HepG2 (cell line): ENCODE data around the gene SH3GL2. TPM values are rescaled to one million over a fixed set of nuclear protein-coding genes. Genes with fewer than 3 reads are reported as not detected.

Experiments used
- ATAC-seq: fragments of 200-7000 bp; cut with Tn5 transposase; 3 replicates; pipeline ENCODE4 v1.9.1; 2020; ENCODE audit warnings: mild to moderate bottlenecking, moderate library complexity
- BruUV-seq: library from RNA; stranded (reverse); fragments of 400-500 nt; replicated peaks from 2 replicates; lab custom pipeline; 2021; lab: Mats Ljungman, UMichigan
- CTCF ChIA-PET: fragments of 300-600 bp; formaldehyde crosslinking; extraction: SDS; loops from one replicate; lab custom pipeline; 2021; ENCODE audit warnings: low total read pairs, inconsistent platforms, low intra/inter-chr PET ratio; lab: Yijun Ruan, JAX
- POLR2A ChIA-PET: fragments of 350-600 bp; sonication (Branson Sonifier 250); formaldehyde crosslinking; loops from one replicate; lab custom pipeline; 2020; ENCODE audit warnings: antibody characterized with exemption, inconsistent platforms; lab: Yijun Ruan, JAX
- DNase-seq: peaks from one replicate; pipeline ENCODE4 v3.0.0-alpha.2; 2015; ENCODE audit warnings: low spot score
- FAIRE-seq: peaks from 3 replicates; lab custom pipeline; 2011; peaks lifted over from hg19 to GRCh38; lab: Jason Lieb, UNC
- H2AFZ ChIP-seq: one replicate; pipeline ENCODE4 v1.6.1; 2011; ENCODE audit warnings: low read length, inconsistent platforms
- H3K27ac ChIP-seq: fragments of 300-600 bp; 3 replicates; pipeline ENCODE4 v1.8.0; 2011; ENCODE audit warnings: mixed run types, mild to moderate bottlenecking, mixed read lengths, low read length, inconsistent platforms; ENCODE audit not compliant: insufficient read depth; ENCODE audit errors: extremely low read length
- H3K27me3 ChIP-seq, 2 experiments: fragments of 200-600 bp in 1 of 2; 2 replicates in 1 of 2; 3 replicates in 1 of 2; pipeline versions ENCODE4 v1.6.0 to v1.8.0; 2011; ENCODE audit warnings: low read length in 2 of 2, mild to moderate bottlenecking in 2 of 2, moderate library complexity in 2 of 2, inconsistent platforms in 1 of 2; ENCODE audit not compliant: insufficient read depth in 2 of 2, control insufficient read depth in 1 of 2
- H3K36me3 ChIP-seq, 2 experiments: fragments of 200-600 bp in 1 of 2; replicated peaks in 1 of 2; 2 replicates in 1 of 2; 3 replicates in 1 of 2; pipeline versions ENCODE4 v1.5.1 to v1.8.0; 2011; ENCODE audit warnings: low read length in 2 of 2, inconsistent platforms in 1 of 2; ENCODE audit not compliant: insufficient read depth in 2 of 2, control insufficient read depth in 1 of 2
- H3K4me1 ChIP-seq: 2 replicates; pipeline ENCODE4 v1.5.1; 2012; ENCODE audit warnings: low read length, inconsistent platforms; ENCODE audit not compliant: insufficient read depth
- H3K4me2 ChIP-seq: 2 replicates; pipeline ENCODE4 v1.6.0; 2011; ENCODE audit warnings: low read depth, low read length, inconsistent platforms
- H3K4me3 ChIP-seq, 3 experiments: fragments of 200-600 bp in 1 of 3; sonication (generic), shearing (Covaris generic) in 1 of 3; replicated peaks in 1 of 3; 2 replicates each; pipeline ENCODE4 v1.5.1; 2011 to 2016; ENCODE audit warnings: low read length in 3 of 3, inconsistent platforms in 2 of 3, low read depth in 2 of 3, mild to moderate bottlenecking in 2 of 3, control low read depth in 1 of 3, mixed read lengths in 1 of 3; ENCODE audit not compliant: insufficient read depth in 1 of 3
- H3K79me2 ChIP-seq: one replicate; pipeline ENCODE4 v1.6.1; 2011; ENCODE audit warnings: low read length, inconsistent platforms; ENCODE audit not compliant: insufficient read depth
- H3K9ac ChIP-seq: 2 replicates; pipeline ENCODE4 v1.6.0; 2011; ENCODE audit warnings: mild to moderate bottlenecking, low read depth, low read length, inconsistent platforms; ENCODE audit not compliant: insufficient read depth
- H3K9me3 ChIP-seq: 2 replicates; pipeline ENCODE4 v1.5.1; 2012; ENCODE audit warnings: mild to moderate bottlenecking, low read length
- H4K20me1 ChIP-seq: 2 replicates; pipeline ENCODE4 v1.6.0; 2011; ENCODE audit warnings: inconsistent platforms, mild to moderate bottlenecking, low read length, moderate library complexity; ENCODE audit not compliant: insufficient read depth
- ETV5 ChIP-seq: IDR thresholded peaks from 2 replicates; pipeline ENCODE4 v1.6.1; 2018; ENCODE audit warnings: missing biosample characterization, missing genetic modification reagents, inconsistent platforms, borderline replicate concordance
- MAZ ChIP-seq, 2 experiments: sonication (generic) in 1 of 2; formaldehyde crosslinking in 1 of 2; IDR thresholded peaks; 2 replicates each; pipeline versions ENCODE4 v1.5.0 to v1.6.1; 2012 to 2020; ENCODE audit warnings: low read depth in 2 of 2, mild to moderate bottlenecking in 2 of 2, borderline replicate concordance in 1 of 2, improper control_type of control experiment in 1 of 2, low read length in 1 of 2, missing genetic modification reagents in 1 of 2, moderate library complexity in 1 of 2
- MEIS1 ChIP-seq: sonication (generic); formaldehyde crosslinking; IDR thresholded peaks from 2 replicates; pipeline ENCODE4 v1.9.0; 2021; ENCODE audit warnings: mild to moderate bottlenecking, missing genetic modification reagents, moderate library complexity, borderline replicate concordance
- MTA1 ChIP-seq: sonication (generic); formaldehyde crosslinking; IDR thresholded peaks from 2 replicates; pipeline ENCODE4 v1.4.0; 2020; ENCODE audit warnings: missing genetic modification reagents, mild to moderate bottlenecking, borderline replicate concordance
- NPAS2 ChIP-seq: sonication (generic); formaldehyde crosslinking; IDR thresholded peaks from 2 replicates; pipeline ENCODE4 v1.8.0; 2022; ENCODE audit warnings: mild to moderate bottlenecking, missing genetic modification reagents, borderline replicate concordance
- PAX8 ChIP-seq: sonication (generic); formaldehyde crosslinking; IDR thresholded peaks from 2 replicates; pipeline ENCODE4 v1.8.0; 2022; ENCODE audit warnings: mild to moderate bottlenecking, missing genetic modification reagents, borderline replicate concordance
- SOX5 ChIP-seq: IDR thresholded peaks from 2 replicates; pipeline ENCODE4 v1.6.1; 2016; ENCODE audit warnings: borderline replicate concordance
- YY1 ChIP-seq: IDR thresholded peaks from 2 replicates; pipeline ENCODE4 v1.6.1; 2011; ENCODE audit warnings: low read length, low read depth, moderate library complexity, mild to moderate bottlenecking; ENCODE audit not compliant: insufficient read depth, insufficient replicate concordance
- ZNF383 ChIP-seq: sonication (generic); formaldehyde crosslinking; IDR thresholded peaks from 2 replicates; pipeline ENCODE4 v1.4.0; 2020; ENCODE audit warnings: missing genetic modification reagents, mild to moderate bottlenecking, borderline replicate concordance
- ZNF430 ChIP-seq: sonication (generic); formaldehyde crosslinking; IDR thresholded peaks from 2 replicates; pipeline ENCODE4 v1.9.0; 2021; ENCODE audit warnings: mild to moderate bottlenecking, missing genetic modification reagents
- ZNF513 ChIP-seq: sonication (generic); formaldehyde crosslinking; conservative IDR thresholded peaks from 2 replicates; pipeline ENCODE4 v1.5.0; 2020; ENCODE audit warnings: missing genetic modification reagents
- ZNF547 ChIP-seq: sonication (generic); formaldehyde crosslinking; IDR thresholded peaks from 2 replicates; pipeline ENCODE4 v1.5.1; 2020; ENCODE audit warnings: mild to moderate bottlenecking, missing genetic modification reagents
- ZNF724P ChIP-seq: sonication (generic); formaldehyde crosslinking; IDR thresholded peaks from 2 replicates; pipeline ENCODE4 v1.8.0; 2022; ENCODE audit warnings: missing genetic modification reagents, borderline replicate concordance
- WGBS: methylation state at CpG from one replicate; pipeline ENCODE4 v1.1.6; 2017; ENCODE audit warnings: low lambda C conversion rate; 5-methylcytosine and 5-hydroxymethylcytosine counted together
- in situ Hi-C: cut with HindIII; loops from 2 replicates; pipeline ENCODE4 v1.10.0; 2017; ENCODE audit warnings: low pct_unique_long_range_greater_than_20kb; ENCODE audit not compliant: extremely low pct_ligation_motif_present
- intact Hi-C: fragments of 100-400 bp; cut with micrococcal nuclease; formaldehyde crosslinking; loops from one replicate; pipeline ENCODE4 v1.10.0; 2022; ENCODE audit not compliant: unreplicated experiment
- polyA plus RNA-seq, 8 experiments: library from polyadenylated mRNA; depleted of rRNA in 3 of 8; stranded (reverse) in 7 of 8; unstranded in 1 of 8; fragments of >200 nt; fragmentation: Illumina TruSeq in 4 of 8; extraction: Trizol in 4 of 8; gene quantifications; 2 replicates each; pipeline versions ENCODE4 v1.2.1 to v1.2.3, GENCODE V29; 2011 to 2016; ENCODE audit warnings: low read depth in 4 of 8, missing spikeins in 1 of 8, mixed read lengths in 1 of 8; ENCODE audit not compliant: insufficient read depth in 1 of 8
- total RNA-seq, 5 experiments: library from RNA; depleted of rRNA; stranded (reverse); fragments of >200 nt; fragmentation: Illumina TruSeq; extraction: Trizol; gene quantifications; 2 replicates each; pipeline ENCODE4 v1.2.3, GENCODE V29; 2016; ENCODE audit warnings: low read depth in 1 of 5
- TF ChIP-seq, protein P1 (sequence below): IDR thresholded peaks from 2 replicates; pipeline ENCODE4 v1.6.1; 2018; ENCODE audit warnings: missing genetic modification reagents, mild to moderate bottlenecking, missing compliant biosample characterization
- TF ChIP-seq, protein P2 (sequence below): sonication (generic); formaldehyde crosslinking; IDR thresholded peaks from 2 replicates; pipeline ENCODE4 v1.4.0; 2020; ENCODE audit warnings: missing genetic modification reagents

SH3GL2 gene
- total and polyA plus RNA-seq, 2 of the 13 experiments (the other 11 are each of a cell fraction or from before 2014, with no cell fraction given) = 0.04 TPM; not detected in 1

DNA sequence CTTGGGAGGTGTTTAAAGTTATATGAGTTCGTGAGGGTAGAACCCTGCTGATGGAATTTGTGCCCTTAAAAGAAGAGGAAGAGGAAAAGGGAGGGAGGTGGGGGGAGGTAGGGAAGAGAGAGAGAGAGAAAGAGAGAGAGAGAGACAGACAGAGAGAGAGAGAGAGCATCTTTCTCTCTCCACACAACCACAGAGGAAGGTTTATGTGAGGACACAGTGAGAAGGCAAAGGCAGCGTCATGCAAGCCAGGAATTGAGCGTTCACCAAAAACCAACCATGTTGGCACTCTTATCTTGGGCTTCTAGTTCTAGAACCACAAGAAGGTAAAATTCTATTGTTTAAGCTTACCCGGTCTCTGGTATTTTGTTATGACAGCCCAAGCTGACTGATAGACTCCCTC lies 152.4 kb downstream of the SH3GL2 start:
- ChIA-PET POLR2A (no interaction called here), CTCF (no interaction called here)
- Histone ChIP-seq H3K4me3 (no peak overlapping the region), H3K79me2 (no peaks in the 10 kb centered on the region)
- no peak for TF ChIP-seq MAZ (IDR thresholded peaks at IDR 0.05; ENCODE audit: borderline replicate concordance, low read depth, low read length)
- TF ChIP-seq MAZ (CRISPR knock-in tag; IDR thresholded peaks at IDR 0.05; ENCODE audit: low read depth) = no peak
- no peak for TF ChIP-seq ZNF430 (CRISPR knock-in tag)
- no peak for TF ChIP-seq NPAS2
- TF ChIP-seq PAX8 (CRISPR knock-in tag) = no peak
- TF ChIP-seq, protein P1, sequence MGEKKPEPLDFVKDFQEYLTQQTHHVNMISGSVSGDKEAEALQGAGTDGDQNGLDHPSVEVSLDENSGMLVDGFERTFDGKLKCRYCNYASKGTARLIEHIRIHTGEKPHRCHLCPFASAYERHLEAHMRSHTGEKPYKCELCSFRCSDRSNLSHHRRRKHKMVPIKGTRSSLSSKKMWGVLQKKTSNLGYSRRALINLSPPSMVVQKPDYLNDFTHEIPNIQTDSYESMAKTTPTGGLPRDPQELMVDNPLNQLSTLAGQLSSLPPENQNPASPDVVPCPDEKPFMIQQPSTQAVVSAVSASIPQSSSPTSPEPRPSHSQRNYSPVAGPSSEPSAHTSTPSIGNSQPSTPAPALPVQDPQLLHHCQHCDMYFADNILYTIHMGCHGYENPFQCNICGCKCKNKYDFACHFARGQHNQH (CRISPR knock-in tag) = no peak
- TF ChIP-seq ZNF547 = no peak
- TF ChIP-seq YY1 = no peak
- no peak for TF ChIP-seq ETV5 (CRISPR knock-in tag)
- no peak for TF ChIP-seq MEIS1
- TF ChIP-seq, protein P2, sequence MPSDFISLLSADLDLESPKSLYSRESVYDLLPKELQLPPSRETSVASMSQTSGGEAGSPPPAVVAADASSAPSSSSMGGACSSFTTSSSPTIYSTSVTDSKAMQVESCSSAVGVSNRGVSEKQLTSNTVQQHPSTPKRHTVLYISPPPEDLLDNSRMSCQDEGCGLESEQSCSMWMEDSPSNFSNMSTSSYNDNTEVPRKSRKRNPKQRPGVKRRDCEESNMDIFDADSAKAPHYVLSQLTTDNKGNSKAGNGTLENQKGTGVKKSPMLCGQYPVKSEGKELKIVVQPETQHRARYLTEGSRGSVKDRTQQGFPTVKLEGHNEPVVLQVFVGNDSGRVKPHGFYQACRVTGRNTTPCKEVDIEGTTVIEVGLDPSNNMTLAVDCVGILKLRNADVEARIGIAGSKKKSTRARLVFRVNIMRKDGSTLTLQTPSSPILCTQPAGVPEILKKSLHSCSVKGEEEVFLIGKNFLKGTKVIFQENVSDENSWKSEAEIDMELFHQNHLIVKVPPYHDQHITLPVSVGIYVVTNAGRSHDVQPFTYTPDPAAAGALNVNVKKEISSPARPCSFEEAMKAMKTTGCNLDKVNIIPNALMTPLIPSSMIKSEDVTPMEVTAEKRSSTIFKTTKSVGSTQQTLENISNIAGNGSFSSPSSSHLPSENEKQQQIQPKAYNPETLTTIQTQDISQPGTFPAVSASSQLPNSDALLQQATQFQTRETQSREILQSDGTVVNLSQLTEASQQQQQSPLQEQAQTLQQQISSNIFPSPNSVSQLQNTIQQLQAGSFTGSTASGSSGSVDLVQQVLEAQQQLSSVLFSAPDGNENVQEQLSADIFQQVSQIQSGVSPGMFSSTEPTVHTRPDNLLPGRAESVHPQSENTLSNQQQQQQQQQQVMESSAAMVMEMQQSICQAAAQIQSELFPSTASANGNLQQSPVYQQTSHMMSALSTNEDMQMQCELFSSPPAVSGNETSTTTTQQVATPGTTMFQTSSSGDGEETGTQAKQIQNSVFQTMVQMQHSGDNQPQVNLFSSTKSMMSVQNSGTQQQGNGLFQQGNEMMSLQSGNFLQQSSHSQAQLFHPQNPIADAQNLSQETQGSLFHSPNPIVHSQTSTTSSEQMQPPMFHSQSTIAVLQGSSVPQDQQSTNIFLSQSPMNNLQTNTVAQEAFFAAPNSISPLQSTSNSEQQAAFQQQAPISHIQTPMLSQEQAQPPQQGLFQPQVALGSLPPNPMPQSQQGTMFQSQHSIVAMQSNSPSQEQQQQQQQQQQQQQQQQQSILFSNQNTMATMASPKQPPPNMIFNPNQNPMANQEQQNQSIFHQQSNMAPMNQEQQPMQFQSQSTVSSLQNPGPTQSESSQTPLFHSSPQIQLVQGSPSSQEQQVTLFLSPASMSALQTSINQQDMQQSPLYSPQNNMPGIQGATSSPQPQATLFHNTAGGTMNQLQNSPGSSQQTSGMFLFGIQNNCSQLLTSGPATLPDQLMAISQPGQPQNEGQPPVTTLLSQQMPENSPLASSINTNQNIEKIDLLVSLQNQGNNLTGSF (CRISPR knock-in tag) = no peak
- no peak for TF ChIP-seq MTA1
- TF ChIP-seq ZNF724P = no peak
- TF ChIP-seq SOX5 = no peak
- no peak for TF ChIP-seq ZNF513 (CRISPR knock-in tag)
- TF ChIP-seq ZNF383 (CRISPR knock-in tag) = no peak
- TF ChIP-seq, all 625 proteins: peak for 0
- Histone ChIP-seq H2AFZ (no peak overlapping the region), H3K9ac (no peak overlapping the region), H3K4me2 (no peak overlapping the region), H3K27ac (no peak overlapping the region), H3K9me3 (no peaks in the 10 kb centered on the region), H3K27me3 (no peaks in the 10 kb centered on the region), H3K4me1 (no peaks in the 10 kb centered on the region), H3K36me3 (no peaks in the 10 kb centered on the region), H4K20me1 (no peaks in the 10 kb centered on the region)
- in situ Hi-C loops (no loop called here), intact Hi-C loops (no loop called here)
- BruUV-seq = no TSS peak
- no peak for ATAC-seq
- DNase-seq = no peak
- WGBS = 5% methylated on average over 4 of the region's 4 CpGs
- no peak for FAIRE-seq
